ENCODE results near the gene LHCGR.

GRCh38 chr2:48793671-48794070 is 38.1 kb upstream of the LHCGR start:
- TF ChIP-seq CTCF (IDR thresholded peaks at IDR 0.05) (no peak), POLR2AphosphoS5 (IDR thresholded peaks at IDR 0.05) (no peak)
